HEK293T (cell line): ENCODE data around the gene PDE4DIP.
"Not testable (repeated sequence)": the region's sequence is repeated elsewhere in the genome, so short reads cannot be mapped to it uniquely, and the experiment has no call there.

Source experiments
- BHLHE40 ChIP-seq: fragments of 450-650 bp; IDR thresholded peaks from 2 replicates; pipeline ENCODE4 v1.6.1; 2016; ENCODE audit warnings: mild to moderate bottlenecking, moderate library complexity, borderline replicate concordance
- FOXA1 ChIP-seq: fragments of 450-650 bp; IDR thresholded peaks from 2 replicates; pipeline ENCODE4 v1.6.1; 2016; ENCODE audit warnings: mild to moderate bottlenecking
- HDGF ChIP-seq: fragments of 450-650 bp; IDR thresholded peaks from 2 replicates; pipeline ENCODE4 v1.6.1; 2017; ENCODE audit warnings: antibody characterized with exemption, borderline replicate concordance
- L3MBTL2 ChIP-seq: fragments of 450-650 bp; conservative IDR thresholded peaks from 2 replicates; pipeline ENCODE4 v1.6.1; 2016; ENCODE audit warnings: mild to moderate bottlenecking
- PKNOX1 ChIP-seq: fragments of 450-650 bp; IDR thresholded peaks from 2 replicates; pipeline ENCODE4 v1.6.1; 2016
- SP1 ChIP-seq: fragments of 450-650 bp; IDR thresholded peaks from 2 replicates; pipeline ENCODE4 v1.6.1; 2017
- TARDBP ChIP-seq: fragments of 450-650 bp; IDR thresholded peaks from 2 replicates; pipeline ENCODE4 v1.6.1; 2016

GRCh38 chr1:149015522-149015921 is 171.3 kb downstream of the PDE4DIP start:
- not testable (repeated sequence) for TF ChIP-seq TARDBP, PKNOX1, HDGF, SP1, L3MBTL2, FOXA1, BHLHE40
